NT2/D1 (cell line): ENCODE data around the gene PODNL1.

ENCODE experiments used
- SUZ12 ChIP-seq: IDR thresholded peaks from 2 replicates; pipeline ENCODE4 v1.6.1; 2011; ENCODE audit not compliant: insufficient read length, insufficient read depth; ENCODE audit errors: extremely low read depth
- YY1 ChIP-seq: IDR thresholded peaks from 2 replicates; pipeline ENCODE4 v1.6.1; 2011; ENCODE audit not compliant: insufficient read length, insufficient read depth

- no peak for TF ChIP-seq SUZ12
- no peak for TF ChIP-seq YY1
These were observed 14.8 kb upstream of the PODNL1 start for GRCh38 chr19:13952931-13953531.
